Central memory CD8-positive, alpha-beta T cell (primary cell): Measurements from ENCODE around the gene NAGPA.
"Not testable (repeated sequence)": the region's sequence is repeated elsewhere in the genome, so short reads cannot be mapped to it uniquely, and the experiment has no call there.

Experiments used
- ATAC-seq: fragments of 150-1000 bp; cut with Tn5 transposase; replicated peaks from 2 replicates; pipeline ENCODE4 v1.10.0; 2022; ENCODE audit warnings: mild to moderate bottlenecking, moderate FRiP score, moderate number of reproducible peaks; ENCODE audit not compliant: poor library complexity, severe bottlenecking; ENCODE audit errors: extremely low read depth
- DNase-seq, 2 donors: peaks; one replicate each; pipeline ENCODE4 v3.0.0; 2021; ENCODE audit warnings: low spot score in 2 of 2
- H3K27ac Mint-ChIP-seq: one replicate; pipeline ENCODE4 v1.8.0; 2022; ENCODE audit warnings: low read depth, mild to moderate bottlenecking, moderate library complexity, mixed read lengths
- H3K27me3 Mint-ChIP-seq: one replicate; pipeline ENCODE4 v1.8.0; 2022; ENCODE audit warnings: mixed read lengths
- H3K36me3 Mint-ChIP-seq: one replicate; pipeline ENCODE4 v1.8.0; 2022; ENCODE audit warnings: mild to moderate bottlenecking, moderate library complexity, mixed read lengths; ENCODE audit not compliant: insufficient read depth
- H3K4me1 Mint-ChIP-seq: one replicate; pipeline ENCODE4 v1.8.0; 2022; ENCODE audit warnings: mixed read lengths
- H3K4me3 Mint-ChIP-seq: one replicate; pipeline ENCODE4 v1.8.0; 2022; ENCODE audit warnings: mild to moderate bottlenecking, moderate library complexity, mixed read lengths
- H3K9me3 Mint-ChIP-seq: one replicate; pipeline ENCODE4 v1.8.0; 2022; ENCODE audit warnings: mixed read lengths

Gene NAGPA

DNA sequence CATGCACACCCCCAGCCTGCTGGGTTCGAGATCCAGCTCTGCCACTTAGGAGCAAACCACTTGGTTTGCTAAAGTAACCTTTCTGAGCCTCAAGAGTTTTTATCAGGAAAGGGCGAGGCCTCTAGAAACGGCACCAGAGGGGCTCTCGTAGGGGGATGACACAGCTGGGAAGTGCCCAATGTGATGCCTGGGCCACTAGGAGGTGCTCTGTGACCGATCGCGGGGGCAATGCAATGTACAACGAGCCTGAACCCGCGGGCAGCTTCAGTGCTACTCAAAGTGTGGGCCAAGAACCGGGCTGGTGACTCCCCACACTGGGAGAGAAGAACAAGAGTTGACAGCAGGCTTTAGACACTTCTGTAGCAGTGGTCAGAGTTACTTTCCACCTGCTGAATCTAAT lies 22.6 kb upstream of the NAGPA start:
- Mint-ChIP-seq H3K9me3 (no peaks in the 10 kb centered on the region), H3K27me3 (no peaks in the 10 kb centered on the region), H3K4me1 (no peaks in the 10 kb centered on the region), H3K36me3 (peaks cover 3% of the 10 kb centered on the region), H3K4me3 (no peak overlapping the region), H3K27ac (no peak overlapping the region)
- DNase-seq = no peak
- ATAC-seq = no peak

DNA sequence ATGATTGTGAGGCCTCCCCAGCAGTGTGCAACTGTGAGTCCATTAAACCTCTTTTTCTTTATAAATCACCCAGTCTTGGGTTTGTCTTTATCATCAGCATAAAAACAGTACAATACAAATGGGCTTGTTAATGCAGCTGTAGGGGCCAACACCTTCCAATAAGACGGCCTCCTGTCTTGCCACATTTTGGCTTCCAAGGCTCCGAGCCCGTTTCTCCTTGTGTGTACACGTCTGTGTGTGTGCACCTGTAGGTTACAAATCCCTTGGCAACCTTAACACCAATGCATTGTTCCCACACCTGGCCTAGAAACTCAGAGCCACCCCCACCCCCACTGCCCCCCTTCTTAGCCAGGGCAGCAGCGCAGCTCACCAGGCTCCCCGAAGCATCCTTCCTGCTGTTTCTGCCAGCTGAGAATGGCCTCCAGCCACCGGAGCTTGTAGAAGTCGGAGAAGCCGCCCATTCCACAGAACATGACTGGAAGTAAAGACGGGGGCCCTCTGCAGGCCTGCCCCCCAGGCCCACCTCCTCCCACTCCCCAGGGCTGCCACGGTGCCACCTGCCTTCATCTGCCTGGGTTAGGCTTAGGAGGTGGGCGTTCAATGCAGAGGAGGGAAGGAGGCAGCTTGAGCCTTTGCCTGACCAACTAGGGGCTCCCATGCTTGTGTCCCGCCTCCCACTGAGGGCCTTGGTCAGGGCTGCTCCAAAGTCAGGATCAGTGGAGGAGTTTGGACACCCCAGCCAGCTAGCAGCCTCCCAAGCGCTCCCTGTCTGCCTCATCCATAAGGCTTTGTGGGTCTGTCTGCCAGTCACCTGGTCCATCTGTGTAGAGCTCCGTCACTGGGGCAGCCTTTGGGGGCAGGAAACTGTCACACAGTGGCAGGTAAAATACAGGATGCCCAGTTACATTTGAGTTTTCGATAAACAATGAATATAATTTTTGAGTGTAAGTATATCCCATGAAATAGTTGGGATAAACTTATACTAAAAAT lies 21.4 kb upstream of the NAGPA start:
- ATAC-seq (no peak), DNase-seq (no peak)
- no peaks in the 10 kb centered on the region for H3K9me3 Mint-ChIP-seq
- H3K27ac Mint-ChIP-seq = no peak overlapping the region
- peaks cover 3% of the 10 kb centered on the region for H3K36me3 Mint-ChIP-seq
- no peaks in the 10 kb centered on the region for H3K27me3 Mint-ChIP-seq
- no peak overlapping the region for H3K4me3 Mint-ChIP-seq
- H3K4me1 Mint-ChIP-seq = no peaks in the 10 kb centered on the region

DNA sequence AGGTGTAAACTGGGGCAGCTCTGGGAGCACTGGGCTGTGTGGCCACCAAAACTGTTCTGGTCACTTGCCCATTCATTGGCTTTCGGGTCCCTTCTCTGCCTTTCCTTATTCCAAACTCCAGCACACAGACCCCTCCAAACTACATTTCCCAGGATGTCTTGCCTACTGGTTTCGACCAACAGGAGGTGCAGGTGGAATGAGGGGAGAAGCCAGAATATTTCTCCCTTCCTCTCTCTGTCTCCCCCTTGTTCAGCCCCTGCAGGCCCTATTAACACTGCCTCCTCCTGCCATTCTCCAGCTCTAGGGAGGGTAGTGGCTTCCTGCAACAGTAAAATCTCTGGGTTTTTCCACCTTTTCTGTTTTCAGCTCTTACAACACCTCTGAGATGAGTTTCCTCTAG lies 13.2 kb upstream of the NAGPA start:
- Mint-ChIP-seq H3K4me3 (no peak overlapping the region), H3K4me1 (no peaks in the 10 kb centered on the region), H3K27ac (no peak overlapping the region), H3K9me3 (no peaks in the 10 kb centered on the region), H3K27me3 (peaks cover 11% of the 10 kb centered on the region), H3K36me3 (no peaks in the 10 kb centered on the region)
- ATAC-seq (no peak), DNase-seq (no peak)

DNA sequence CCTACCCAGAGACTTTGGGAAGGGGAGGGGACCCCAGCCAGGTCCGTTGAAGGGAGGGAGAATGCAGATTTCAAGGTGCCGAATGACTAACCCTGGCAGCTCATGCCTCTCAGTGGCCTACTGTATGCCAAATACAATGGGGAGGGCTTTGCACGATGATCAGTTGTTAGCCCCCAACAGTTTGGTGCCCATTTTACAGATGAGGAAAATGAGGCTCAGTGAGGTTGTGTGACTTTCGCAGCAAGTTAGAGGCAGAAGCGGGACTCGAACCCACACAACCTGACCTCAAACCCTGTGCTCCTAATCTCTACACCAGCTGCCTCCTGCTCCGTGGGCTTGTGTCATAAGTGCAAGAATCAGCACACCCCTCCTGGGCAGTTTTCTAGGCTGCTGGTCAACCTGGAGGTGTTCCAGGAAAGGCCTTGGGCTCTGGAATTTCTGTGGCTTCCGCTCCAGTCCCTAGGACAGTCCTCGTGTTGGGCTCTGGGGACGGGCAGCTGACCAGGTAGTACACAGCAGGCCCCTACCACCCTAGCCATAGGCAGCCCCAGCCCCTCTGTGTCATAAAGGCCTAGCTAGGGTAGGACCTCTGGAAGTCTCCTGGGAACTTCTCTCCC lies 11.9 kb upstream of the NAGPA start:
- Mint-ChIP-seq H3K4me3 (no peak overlapping the region), H3K27ac (no peak overlapping the region), H3K27me3 (peaks cover 21% of the 10 kb centered on the region), H3K36me3 (peaks cover 2% of the 10 kb centered on the region), H3K9me3 (no peaks in the 10 kb centered on the region), H3K4me1 (no peaks in the 10 kb centered on the region)
- ATAC-seq (no peak), DNase-seq (no peak)

DNA sequence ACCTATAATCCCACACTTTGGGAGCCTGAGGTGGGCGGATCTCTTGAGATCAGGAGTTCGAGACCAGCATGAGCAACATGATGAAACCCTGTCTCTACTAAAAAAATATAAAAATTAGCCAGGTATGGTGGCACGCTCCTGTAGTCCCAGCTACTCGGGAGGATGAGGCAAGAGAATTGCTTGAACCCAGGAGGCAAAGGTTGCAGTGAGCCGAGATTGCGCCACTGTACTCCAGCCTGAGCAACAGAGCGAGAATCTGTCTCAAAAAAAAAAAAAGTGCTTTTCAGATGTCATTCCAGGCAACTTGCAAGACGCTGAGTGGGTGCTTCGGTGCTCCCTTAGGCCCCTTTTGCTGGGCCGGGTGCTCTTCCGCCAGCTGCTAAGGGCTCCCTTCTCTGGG lies 10.8 kb upstream of the NAGPA start:
- not testable (repeated sequence) for H3K27ac Mint-ChIP-seq, H3K36me3 Mint-ChIP-seq, H3K9me3 Mint-ChIP-seq, ATAC-seq, H3K4me3 Mint-ChIP-seq, DNase-seq, H3K4me1 Mint-ChIP-seq
- peaks cover 23% of the 10 kb centered on the region for H3K27me3 Mint-ChIP-seq

DNA sequence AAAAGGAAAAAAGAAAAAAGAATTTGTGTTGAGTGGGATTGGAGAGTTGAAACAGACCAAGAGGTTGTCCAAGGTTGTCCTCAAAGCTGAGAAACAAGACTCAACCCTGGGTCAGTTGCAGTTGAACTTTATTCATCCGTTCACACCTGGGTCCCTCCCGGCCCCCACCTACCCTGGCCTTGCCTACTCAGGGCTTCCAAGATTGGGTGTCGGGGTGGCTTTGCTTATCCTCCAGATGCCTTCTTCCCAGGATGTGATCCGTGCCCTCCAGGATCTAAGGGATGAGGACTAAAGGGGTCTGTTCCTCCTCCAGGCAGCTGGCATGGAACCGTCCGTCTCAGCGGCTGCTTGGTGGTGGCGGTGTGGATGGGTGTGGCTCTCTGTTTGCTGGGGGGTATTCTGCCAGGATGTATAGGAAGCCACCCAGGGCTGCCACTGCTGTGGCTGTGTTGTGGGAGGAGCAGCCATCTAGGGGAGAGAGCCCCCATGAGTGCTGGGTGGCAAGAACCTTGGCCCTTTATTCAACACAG lies 10.3 kb upstream of the NAGPA start:
- no peak overlapping the region for H3K4me3 Mint-ChIP-seq
- DNase-seq (no peak), ATAC-seq (no peak)
- H3K4me1 Mint-ChIP-seq = no peaks in the 10 kb centered on the region
- no peaks in the 10 kb centered on the region for H3K9me3 Mint-ChIP-seq
- H3K27me3 Mint-ChIP-seq = peaks cover 23% of the 10 kb centered on the region
- H3K27ac Mint-ChIP-seq = no peak overlapping the region
- peaks cover 2% of the 10 kb centered on the region for H3K36me3 Mint-ChIP-seq

DNA sequence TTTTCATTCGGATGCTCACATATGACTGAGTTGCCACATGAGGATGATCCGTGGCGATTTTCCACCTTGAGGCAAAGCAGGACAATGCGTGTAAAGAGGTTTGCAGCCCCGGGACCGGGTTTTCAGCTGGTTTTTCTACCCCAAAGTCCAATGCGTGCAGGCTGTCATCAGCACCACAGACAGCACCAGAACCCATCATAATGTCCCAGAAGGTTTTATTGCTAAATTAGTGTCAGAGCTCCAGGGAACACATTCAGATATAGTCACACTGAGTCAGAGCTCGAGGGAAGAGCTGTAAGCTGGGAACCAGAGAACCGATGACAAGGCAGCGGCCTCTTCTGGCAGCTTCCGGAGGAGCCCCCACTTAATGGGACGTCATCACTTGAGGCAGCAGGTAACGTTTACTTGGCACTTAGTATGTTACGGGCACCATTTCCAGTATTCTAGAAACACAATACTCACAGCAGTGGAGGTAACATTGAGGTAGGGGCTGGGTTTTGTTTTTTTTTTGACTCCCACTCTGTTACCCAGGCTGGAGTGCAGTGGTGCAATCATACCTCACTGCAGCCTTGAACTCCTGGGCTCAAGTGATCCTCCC lies 8.9 kb upstream of the NAGPA start:
- H3K36me3 Mint-ChIP-seq = peaks cover 2% of the 10 kb centered on the region
- H3K4me3 Mint-ChIP-seq = no peak overlapping the region
- no peak for ATAC-seq
- no peak for DNase-seq
- H3K9me3 Mint-ChIP-seq = no peaks in the 10 kb centered on the region
- no peaks in the 10 kb centered on the region for H3K4me1 Mint-ChIP-seq
- no peak overlapping the region for H3K27ac Mint-ChIP-seq
- peaks cover 23% of the 10 kb centered on the region for H3K27me3 Mint-ChIP-seq

DNA sequence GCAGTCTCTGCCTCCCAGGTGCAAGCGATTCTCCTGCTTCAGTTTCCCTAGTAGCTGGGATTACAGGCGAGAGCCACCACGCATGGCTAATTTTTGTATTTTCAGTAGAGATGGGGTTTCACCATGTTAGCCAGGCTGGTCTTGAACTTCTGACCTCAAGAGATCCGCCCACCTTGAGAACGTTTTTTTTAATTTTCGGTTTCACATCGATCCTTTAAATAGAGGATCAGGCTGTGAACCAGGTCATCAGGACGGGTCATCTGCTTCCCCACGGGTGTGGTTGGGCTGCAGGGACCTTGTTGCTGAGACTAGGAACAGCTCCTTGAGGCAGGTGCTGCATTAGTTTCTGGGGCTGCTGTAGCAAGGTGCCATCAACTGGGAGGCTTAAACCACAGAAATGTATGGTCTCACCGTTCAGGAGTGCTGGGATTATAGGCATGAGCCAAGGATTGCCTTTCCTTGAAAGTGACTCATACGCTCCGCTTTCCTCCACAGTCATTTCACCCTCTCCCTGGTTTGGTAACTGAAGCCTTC lies 7.9 kb upstream of the NAGPA start:
- Mint-ChIP-seq H3K36me3 (peaks cover 2% of the 10 kb centered on the region), H3K9me3 (no peaks in the 10 kb centered on the region), H3K4me1 (no peaks in the 10 kb centered on the region), H3K27ac (no peak overlapping the region), H3K27me3 (peaks cover 13% of the 10 kb centered on the region), H3K4me3 (no peak overlapping the region)
- no peak for DNase-seq
- no peak for ATAC-seq

DNA sequence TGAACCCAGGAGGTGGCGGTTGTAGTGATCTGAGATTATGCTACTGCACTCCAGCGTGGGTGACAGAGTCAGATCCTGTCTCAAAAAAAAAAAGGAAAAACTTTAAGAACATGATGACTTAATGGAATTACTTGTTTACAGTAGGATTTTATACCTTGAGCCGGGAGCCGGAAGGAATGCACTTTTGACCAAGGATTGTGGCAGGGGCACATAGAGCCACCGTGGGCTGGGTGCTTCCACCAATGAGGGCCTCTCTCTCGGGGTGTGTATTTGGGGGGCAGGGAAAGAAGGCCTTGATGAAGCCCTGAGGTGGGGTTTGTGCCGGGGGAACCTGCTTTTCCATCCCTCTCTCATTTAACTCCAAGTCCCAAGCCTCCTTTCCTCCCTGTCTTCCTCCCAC lies 6.7 kb upstream of the NAGPA start:
- no peak overlapping the region for H3K27ac Mint-ChIP-seq

DNA sequence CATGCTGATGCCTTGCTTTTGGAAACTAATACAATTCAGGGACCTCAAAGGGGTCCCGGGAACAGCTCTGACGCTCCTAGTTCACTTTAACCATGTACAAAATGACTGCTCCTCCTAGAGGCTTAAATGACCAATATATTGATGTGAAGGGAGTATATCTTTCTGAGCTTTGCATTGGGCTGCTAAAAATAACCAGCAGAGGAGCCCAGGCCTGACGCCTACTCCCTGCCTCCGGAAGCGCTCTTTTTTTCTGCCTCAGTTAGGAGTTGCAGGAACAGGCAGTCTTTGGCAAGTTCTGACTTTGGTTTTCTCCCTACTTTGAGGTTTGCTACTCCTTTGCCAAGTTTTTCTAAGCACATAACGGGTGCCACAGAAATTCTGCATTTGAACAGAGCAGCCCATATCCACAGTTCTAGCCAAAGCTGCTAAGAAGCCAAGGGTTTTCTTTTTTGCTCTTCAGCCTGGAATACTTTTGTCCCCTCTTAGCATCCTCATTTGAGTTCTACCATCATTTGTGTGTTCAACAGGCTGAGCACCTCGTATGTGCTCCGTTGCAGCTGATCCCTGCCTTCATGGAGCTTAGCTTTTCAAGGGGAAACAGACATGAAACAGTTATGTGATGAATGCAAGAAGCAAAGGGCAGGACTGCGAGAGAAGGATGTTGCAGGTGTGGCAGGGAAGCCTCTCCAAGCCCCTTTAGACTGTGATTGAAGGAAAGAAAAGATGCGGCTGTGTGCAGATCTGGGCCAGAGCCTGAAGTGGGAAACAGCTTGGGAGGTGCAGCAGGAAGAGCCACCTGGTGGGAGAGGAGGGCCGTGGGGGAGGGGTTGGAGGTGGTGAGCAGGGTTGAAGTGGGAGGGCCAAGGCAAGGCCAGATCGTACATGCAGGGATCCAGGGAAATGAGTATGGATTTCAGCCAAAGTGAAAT lies 2.8 kb upstream of the NAGPA start:
- peaks cover 21% of the 10 kb centered on the region for H3K4me1 Mint-ChIP-seq
- ATAC-seq = no peak
- H3K36me3 Mint-ChIP-seq = peaks cover 18% of the 10 kb centered on the region
- H3K27me3 Mint-ChIP-seq = peaks cover 10% of the 10 kb centered on the region
- H3K9me3 Mint-ChIP-seq = no peaks in the 10 kb centered on the region
- no peak overlapping the region for H3K4me3 Mint-ChIP-seq
- no peak overlapping the region for H3K27ac Mint-ChIP-seq
- DNase-seq = no peak

More for the DNA sequence above, 6.7 kb upstream of the NAGPA start:
- Mint-ChIP-seq H3K4me1 (no peaks in the 10 kb centered on the region), H3K4me3 (no peak overlapping the region), H3K9me3 (no peaks in the 10 kb centered on the region), H3K36me3 (peaks cover 3% of the 10 kb centered on the region), H3K27me3 (peaks cover 12% of the 10 kb centered on the region)
- DNase-seq (no peak), ATAC-seq (no peak)

DNA sequence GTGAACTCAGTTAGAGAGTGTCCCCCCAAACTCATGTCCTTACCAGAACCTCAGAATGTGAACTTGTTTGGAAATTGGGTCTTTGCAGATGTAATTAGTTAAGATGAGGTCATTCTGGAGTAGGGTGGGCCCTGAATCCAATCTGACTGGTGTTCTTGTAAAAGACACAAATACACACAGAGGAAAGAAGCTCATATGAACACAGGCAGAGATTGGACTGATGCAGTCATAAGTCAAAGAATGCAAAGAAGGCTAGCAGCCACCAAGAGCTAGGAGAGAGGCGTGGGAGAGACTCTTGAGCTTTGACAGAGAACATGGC lies 2.1 kb upstream of the NAGPA start:
- DNase-seq (no peak), ATAC-seq (no peak)
- no peak overlapping the region for H3K4me3 Mint-ChIP-seq
- no peaks in the 10 kb centered on the region for H3K9me3 Mint-ChIP-seq
- H3K4me1 Mint-ChIP-seq = peaks cover 26% of the 10 kb centered on the region
- no peak overlapping the region for H3K27ac Mint-ChIP-seq
- peaks cover 18% of the 10 kb centered on the region for H3K36me3 Mint-ChIP-seq
- H3K27me3 Mint-ChIP-seq = peaks cover 4% of the 10 kb centered on the region

DNA sequence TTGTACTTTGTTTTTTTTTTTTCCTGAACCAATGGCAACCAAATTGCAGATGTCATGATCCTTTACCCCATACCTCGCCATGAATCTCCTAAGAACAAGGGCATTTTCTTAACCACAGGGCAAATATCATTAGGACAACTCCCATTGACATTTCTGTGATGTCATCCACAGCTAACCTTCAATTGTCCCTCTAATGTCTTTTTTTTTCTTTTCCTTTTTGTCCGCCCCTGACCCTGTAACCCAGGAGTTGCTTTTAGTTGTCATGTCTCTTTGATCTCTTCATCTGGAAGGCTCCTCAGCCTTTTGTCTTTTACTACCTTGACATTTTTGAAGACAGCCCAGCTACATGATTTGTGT lies 410 bp upstream of the NAGPA start:
- Mint-ChIP-seq H3K27ac (peak overlapping the region; percentile 94), H3K4me1 (peaks cover 26% of the 10 kb centered on the region), H3K36me3 (peaks cover 18% of the 10 kb centered on the region), H3K9me3 (no peaks in the 10 kb centered on the region), H3K27me3 (no peaks in the 10 kb centered on the region), H3K4me3 (peak overlapping the region; percentile 86)
- DNase-seq (no peak), ATAC-seq (no peak)
